Fibroblast of skin of abdomen (primary cell): ENCODE measurements around the gene NLRC4. TPM values are rescaled to one million over a fixed set of nuclear protein-coding genes. Genes with fewer than 3 reads are reported as not detected.
A peak's percentile ranks its signal among the peaks of the same experiment; 100 is the strongest.
"Not testable (repeated sequence)": the region's sequence is repeated elsewhere in the genome, so short reads cannot be mapped to it uniquely, and the experiment has no call there.

ENCODE experiments used
- DNase-seq: peaks from one replicate; pipeline ENCODE4 v3.0.0-alpha.2; 2013
- polyA plus RNA-seq, 2 experiments: library from polyadenylated mRNA; unstranded; fragments of 120-200 nt; gene quantifications; one replicate each; pipeline ENCODE4 v1.2.1, GENCODE V29; 2013; ENCODE audit not compliant: insufficient read length in 2 of 2

The NLRC4 gene, protein sequence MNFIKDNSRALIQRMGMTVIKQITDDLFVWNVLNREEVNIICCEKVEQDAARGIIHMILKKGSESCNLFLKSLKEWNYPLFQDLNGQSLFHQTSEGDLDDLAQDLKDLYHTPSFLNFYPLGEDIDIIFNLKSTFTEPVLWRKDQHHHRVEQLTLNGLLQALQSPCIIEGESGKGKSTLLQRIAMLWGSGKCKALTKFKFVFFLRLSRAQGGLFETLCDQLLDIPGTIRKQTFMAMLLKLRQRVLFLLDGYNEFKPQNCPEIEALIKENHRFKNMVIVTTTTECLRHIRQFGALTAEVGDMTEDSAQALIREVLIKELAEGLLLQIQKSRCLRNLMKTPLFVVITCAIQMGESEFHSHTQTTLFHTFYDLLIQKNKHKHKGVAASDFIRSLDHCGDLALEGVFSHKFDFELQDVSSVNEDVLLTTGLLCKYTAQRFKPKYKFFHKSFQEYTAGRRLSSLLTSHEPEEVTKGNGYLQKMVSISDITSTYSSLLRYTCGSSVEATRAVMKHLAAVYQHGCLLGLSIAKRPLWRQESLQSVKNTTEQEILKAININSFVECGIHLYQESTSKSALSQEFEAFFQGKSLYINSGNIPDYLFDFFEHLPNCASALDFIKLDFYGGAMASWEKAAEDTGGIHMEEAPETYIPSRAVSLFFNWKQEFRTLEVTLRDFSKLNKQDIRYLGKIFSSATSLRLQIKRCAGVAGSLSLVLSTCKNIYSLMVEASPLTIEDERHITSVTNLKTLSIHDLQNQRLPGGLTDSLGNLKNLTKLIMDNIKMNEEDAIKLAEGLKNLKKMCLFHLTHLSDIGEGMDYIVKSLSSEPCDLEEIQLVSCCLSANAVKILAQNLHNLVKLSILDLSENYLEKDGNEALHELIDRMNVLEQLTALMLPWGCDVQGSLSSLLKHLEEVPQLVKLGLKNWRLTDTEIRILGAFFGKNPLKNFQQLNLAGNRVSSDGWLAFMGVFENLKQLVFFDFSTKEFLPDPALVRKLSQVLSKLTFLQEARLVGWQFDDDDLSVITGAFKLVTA
- 0.19 TPM for polyA plus RNA-seq (2013, experiment 1 of 2; ENCODE audit: insufficient read length)
- polyA plus RNA-seq (2013, experiment 2 of 2; ENCODE audit: insufficient read length) = 0.27 TPM

GRCh38 chr2:32264422-32265105, at the start of gene NLRC4:
TSS of gene NLRC4 (minus strand) at chr2:32264886. CDS start at chr2:32256775, 8,111 bp downstream.
- no peak for DNase-seq

DNA sequence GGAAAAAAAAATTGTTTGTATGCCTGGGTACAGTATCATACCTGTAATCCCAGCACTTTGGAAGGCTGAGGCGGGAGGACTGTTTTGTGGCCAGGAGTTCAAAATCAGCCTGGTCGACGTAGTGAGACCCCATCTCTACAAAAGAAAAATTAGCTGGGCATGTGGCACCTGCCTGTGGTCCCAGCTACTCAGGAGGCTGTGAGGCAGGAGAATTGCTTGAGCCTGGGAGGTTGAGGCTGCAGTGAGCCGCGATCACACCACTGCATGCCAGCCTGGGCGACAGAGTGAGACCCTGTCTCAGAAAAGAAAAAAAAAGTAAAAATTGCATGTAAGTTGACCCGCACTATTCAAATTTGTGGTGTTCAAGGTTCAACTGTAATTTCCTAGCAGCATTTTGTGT, 45.9 kb upstream of the NLRC4 start:
- no peak for DNase-seq

DNA sequence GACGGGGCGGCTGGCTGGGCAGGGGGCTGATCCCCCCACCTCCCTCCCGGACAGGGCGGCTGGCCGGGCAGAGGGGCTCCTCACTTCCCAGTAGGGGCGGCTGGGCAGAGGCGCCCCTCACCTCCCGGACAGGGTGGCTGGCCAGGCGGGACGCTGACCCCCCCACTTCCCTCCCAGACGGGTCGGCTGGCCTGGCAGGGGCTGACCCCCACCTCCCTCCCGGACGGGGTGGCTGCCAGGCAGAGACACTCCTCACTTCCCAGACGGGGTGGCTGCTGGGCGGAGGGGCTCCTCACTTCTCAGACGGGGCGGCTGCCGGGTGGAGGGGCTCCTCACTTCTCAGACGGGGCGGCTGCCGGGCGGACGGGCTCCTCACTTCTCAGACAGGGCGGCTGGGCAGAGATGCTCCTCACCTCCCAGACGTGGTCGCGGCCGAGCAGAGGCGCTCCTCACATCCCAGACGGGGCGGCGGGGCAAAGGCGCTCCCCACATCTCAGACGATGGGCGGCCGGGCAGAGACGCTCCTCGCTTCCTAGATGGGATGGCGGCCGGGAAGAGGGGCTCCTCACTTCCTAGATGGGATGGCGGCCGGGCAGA, 29.4 kb upstream of the NLRC4 start:
- not testable (repeated sequence) for DNase-seq

DNA sequence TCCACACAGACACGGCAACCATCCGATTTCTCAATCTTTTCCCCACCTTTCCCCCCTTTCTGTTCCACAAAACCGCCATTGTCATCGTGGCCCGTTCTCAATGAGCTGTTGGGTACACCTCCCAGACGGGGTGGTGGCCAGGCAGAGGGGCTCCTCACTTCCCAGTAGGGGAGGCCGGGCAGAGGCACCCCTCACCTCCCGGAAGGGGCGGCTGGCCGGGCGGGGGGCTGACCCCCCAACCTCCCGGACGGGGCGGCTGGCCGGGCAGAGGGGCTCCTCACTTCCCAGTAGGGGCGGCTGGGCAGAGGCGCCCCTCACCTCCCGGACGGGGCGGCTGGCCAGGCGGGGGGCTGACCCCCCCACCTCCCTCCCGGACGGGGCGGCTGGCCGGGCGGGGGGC, 28.8 kb upstream of the NLRC4 start:
- not testable (repeated sequence) for DNase-seq

DNA sequence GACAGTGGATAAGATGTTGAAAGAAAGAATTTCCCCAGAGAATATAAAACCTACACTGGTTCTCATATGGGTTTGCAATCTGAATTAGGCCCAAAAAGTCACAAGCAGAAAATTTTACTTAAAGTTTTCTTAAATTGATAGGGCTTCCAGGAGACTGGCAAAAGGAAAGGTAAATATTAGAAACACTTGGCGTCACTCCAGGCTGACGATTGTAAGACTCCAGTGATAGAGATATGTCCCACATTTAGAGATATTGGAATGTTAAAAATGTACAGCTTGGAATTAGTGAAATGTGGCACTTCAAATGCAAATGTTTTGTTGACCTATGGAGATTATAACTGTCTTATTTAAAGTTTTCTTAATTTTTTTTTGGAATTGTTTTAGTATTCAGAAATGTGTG, 27.1 kb upstream of the NLRC4 start:
- DNase-seq = no peak

DNA sequence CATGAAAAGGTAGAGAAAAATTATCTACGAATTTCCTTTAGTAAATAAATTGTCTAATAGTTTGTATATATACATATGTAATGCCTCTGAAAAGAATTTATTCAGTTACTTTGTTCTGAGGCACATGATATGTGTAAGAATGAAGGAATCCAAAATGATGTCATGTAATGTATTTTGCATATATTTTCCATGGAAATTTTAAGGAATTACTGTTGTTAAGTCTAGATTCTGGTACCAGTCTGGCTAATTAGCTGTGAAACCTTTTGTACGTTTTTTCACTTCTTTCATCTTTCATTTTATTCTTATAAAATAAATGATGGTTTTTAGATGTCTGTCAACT, 25.3 kb upstream of the NLRC4 start:
- no peak for DNase-seq

DNA sequence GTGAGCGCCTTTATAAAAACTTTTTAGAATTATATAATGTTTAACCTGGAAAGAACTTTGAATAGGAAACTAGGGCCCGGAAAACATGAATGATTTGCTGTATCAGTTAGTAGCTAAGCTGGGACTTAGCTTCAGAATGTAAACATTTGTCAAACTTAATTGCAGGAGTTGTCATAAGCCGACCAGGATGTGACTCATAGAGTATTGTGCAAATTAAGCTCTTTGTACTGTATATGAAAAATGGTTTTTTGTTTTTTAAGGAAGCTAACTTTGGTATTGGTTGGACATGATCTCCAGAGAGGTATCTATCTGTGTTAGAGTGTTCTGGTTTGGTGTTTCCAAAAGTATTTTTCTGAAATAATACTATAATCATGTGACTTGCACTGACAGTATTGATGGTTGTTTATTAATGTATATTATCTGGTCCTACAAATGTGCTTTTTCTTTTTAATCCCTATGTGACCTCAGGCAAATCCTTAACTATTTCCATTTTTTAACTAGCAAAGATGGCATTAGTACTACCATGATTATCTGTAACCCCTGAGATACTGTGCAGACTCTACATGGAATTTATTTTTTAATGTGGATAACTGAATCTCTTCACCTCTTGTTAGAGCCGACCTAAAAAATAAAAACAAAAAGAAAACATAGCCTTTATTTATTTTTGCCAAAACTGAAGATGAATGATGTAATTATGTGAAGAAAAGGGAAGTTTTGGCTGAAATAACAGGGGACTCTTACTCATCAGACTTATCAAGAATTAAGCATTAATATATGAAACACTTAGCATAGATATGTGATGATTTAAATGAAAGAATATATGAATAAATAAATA, 24.7 kb upstream of the NLRC4 start:
- peak; percentile 59 for DNase-seq

GRCh38 chr2:32284321-32284720, 19.6 kb upstream of the NLRC4 start:
- DNase-seq = no peak

GRCh38 chr2:32278478-32278853, 13.8 kb upstream of the NLRC4 start:
- no peak for DNase-seq

GRCh38 chr2:32277674-32278477, 13.2 kb upstream of the NLRC4 start, which contains the start of gene YIPF4:
TSS of gene YIPF4 (plus strand) at chr2:32277904. CDS start at chr2:32278156, 252 bp downstream.
- DNase-seq = peak; percentile 94

DNA sequence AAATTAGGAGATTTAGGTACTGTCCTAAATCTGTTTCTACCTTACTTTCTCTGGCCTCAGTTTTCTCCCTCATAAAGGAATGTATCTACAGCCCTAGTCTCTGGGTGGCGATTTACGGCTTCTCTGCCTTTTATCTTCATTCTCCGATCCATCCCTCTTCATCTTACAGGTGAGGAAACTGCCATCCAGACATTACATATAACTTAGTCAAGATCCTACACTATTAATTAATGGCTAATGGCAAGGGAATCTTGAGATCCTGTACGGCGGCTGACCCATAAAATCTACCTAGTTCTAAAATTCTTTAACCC, 12.6 kb upstream of the NLRC4 start:
- DNase-seq = no peak

- DNase-seq = not testable (repeated sequence)
These were observed 11.1 kb upstream of the NLRC4 start for GRCh38 chr2:32275790-32276189.

GRCh38 chr2:32274289-32274688, 9.6 kb upstream of the NLRC4 start:
- no peak for DNase-seq

GRCh38 chr2:32272279-32272678, 7.6 kb upstream of the NLRC4 start:
- DNase-seq = no peak

DNA sequence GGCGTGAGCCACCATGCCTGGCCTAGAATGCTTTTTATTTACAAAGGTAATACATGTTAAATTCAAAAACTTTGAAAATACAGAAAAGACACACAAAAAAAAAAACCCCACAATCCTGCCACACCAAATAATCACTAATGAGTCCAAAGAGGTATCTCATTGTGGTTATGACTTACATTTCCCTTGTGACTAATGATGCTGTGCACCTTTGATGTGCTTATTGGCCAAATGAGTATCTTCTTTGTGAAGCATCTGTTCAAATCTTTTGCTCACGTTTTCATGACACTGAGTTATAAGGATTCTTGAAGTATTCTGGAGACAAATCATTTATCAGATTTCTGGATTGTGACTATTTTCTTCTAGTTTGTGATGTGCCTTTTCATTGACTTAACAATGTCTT, 6.4 kb upstream of the NLRC4 start:
- no peak for DNase-seq

GRCh38 chr2:32262105-32262504, 2.6 kb downstream of the NLRC4 start:
- no peak for DNase-seq

DNA sequence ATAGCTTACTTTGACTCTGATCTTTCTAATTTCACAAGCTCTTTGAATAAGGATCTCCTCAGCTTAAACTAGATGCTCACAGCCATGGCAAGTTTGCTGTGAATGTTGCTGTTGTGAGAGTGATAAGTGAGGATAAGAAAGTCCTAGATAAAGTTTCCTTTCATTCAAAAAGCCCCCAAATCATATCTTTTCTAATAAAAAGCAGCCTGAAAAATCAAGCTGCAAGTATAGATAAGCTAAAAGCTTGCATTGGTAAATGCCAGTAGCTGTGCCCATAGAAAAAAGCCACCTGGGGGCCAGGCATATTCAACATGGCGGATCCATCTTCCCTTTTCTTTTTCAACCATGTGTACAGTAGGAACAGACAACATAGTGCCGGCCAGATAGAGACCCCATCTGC, 4.3 kb downstream of the NLRC4 start:
- DNase-seq = no peak

DNA sequence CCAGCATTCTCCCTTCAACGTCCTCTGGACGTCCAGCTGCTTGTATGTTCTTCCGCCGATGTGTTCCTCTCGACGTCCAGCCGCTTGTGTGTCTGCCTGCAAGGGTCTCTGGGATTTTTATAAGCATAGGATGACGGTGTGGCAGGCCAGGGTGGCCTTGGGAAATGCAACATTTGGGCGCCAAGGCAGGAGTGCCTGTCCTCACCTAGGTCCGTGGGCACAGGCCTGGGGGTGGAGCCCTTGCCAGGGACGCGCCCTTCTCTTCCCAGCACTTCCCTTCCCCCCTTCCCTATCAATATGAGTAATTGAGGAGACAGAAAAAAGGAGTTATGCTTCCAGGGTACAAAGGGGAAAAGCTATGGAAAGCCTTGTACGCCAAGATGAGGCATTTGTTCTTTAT, 6.4 kb downstream of the NLRC4 start:
- no peak for DNase-seq

DNA sequence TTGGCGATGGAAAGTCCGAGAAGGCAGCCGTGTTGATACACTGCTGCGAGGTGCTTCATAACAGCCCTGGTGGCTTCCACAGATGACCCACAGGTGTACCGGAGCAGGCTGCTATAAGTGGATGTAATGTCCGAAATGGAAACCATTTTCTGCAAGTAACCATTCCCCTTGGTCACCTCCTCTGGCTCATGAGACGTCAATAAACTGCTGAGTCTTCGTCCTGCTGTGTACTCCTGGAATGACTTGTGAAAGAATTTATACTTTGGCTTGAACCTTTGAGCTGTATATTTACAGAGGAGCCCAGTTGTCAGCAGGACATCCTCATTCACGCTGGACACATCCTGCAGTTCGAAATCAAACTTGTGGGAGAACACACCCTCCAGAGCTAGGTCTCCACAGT, 14.4 kb downstream of the NLRC4 start:
- no peak for DNase-seq

DNA sequence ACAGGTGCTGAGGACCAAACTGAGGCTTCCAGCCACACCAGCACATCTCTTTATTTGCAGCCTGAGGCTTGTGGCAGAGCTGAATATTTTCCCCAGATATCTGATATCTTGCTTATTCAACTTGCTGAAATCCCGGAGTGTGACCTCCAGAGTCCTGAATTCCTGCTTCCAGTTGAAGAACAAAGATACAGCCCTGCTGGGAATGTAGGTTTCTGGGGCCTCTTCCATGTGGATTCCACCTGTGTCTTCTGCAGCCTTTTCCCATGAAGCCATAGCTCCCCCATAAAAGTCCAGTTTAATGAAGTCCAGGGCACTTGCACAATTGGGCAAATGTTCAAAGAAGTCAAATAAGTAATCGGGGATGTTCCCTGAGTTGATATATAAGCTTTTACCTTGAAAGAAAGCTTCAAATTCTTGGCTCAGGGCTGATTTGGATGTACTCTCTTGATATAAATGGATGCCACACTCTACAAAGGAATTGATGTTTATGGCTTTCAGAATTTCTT, 14.9 kb downstream of the NLRC4 start:
- no peak for DNase-seq
